Measurements from ENCODE around the gene CDC37.
A peak's percentile ranks its signal among the peaks of the same experiment; 100 is the strongest.
"Not testable (repeated sequence)": the region's sequence is repeated elsewhere in the genome, so short reads cannot be mapped to it uniquely, and the experiment has no call there.

CDC37 gene

DNA sequence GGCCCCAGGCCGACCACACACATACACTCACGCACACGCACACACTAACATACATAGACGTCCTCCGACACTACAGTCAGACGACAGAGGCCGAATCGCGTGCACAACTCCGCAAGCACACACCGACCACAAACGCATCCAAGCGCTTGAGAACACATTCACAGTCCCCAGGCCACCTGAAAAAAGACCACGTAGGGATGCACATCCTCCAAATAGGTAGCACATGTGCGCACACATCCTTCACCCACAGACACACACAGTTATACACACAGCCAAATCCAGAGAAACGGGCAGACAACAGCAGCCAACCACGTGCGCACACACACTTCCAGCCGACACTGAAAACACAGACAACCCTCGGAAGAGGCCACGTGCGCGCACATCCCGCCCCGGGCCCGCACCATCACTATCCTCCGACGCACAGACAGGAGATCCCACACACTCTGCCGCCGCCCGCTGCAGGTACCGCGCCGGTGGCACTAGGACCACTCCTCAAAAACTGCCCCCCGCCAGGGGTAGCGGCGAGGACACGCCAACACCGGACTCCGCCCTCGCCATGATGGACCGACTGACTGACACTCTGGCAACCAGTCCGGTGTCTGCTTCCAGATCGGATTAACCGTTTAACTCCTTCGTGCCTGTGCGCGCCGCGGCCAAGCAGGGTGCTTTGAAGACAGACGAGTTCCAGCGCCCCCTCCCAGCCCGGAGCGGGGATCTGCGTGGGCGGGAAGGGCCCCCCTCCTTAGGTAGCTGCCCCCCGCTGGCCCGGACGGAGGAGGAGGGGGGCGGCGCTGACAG is 16.5 kb upstream of the CDC37 start:
- peak; percentile 60 for DNase-seq

GRCh38 chr19:10419200-10419645 is 15.9 kb upstream of the CDC37 start:
- DNase-seq = no peak

DNA sequence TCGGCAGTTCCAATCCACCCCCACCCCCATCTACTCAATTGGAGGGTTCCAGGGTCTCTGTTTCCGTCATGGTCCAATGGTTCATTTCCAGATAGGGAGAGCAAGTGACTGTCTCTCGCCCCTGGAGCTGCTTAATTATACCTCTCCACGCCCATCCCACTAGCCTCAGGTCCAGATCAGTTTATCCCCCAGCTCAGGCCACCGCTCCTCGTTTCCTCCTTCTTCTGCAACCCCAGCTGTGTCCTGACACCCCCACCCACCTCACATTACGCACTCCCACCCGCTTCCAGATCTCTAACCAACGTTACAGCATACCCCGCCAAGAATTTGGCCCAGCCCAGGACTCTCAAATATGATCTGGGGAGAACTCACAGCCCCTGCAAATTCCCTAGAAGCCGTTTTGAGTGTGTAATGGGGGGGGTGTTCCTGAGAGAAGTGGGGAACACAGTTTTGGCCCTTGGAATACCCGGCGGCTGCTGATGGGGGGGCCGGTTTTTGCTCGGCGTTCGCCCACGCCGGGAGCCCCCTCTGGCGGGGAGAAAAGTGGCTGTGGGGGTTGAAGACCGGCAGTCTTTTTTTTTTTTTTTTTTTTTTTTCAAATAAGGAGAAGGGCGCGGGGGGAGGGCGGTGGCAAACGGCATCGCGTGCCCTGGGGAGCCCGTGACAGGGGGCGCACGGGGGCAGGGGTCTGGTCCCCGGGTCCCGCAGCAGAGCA is 15.3 kb upstream of the CDC37 start:
- no peak for DNase-seq

DNA sequence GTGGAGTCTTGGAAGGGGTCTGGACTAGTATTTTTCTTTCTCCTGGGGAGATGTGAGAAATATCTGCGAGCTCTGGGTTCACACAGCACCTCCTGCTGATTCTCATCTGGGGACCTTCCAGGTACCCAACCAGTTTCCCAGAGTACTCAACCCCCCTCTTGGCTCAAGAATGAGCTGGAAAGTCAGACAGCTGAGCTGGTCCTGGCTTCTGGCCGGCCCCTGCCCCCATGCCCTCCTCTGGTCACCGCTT is 14.8 kb upstream of the CDC37 start:
- no peak for DNase-seq

- DNase-seq = no peak
Observed at GRCh38 chr19:10417541-10418234, 14.3 kb upstream of the CDC37 start.

GRCh38 chr19:10416380-10417257 is 13.3 kb upstream of the CDC37 start:
- DNase-seq = peak; percentile 96

- DNase-seq = no peak
Observed at GRCh38 chr19:10416083-10416379, 12.7 kb upstream of the CDC37 start.

- DNase-seq = peak; percentile 89
Observed at GRCh38 chr19:10412257-10412977, 9.1 kb upstream of the CDC37 start.

DNA sequence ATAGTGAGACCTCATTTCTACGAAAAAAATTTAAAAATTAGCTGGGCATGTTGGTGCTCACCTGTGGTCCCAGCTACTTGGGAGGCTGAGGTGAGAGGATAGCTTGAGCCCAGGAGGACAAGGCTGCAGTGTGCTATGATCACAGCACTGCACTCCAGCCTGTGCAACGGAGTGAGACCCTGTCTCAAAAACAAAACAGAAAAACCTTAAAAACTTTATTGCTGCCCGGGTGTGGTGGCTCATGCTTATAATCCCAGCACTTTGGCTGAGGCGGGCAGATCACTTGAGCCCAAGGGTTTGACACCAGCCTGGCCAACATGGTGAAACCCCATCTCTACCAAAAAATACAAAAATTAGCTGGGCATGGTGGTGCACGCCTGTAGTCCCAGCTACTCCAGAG is 7.9 kb upstream of the CDC37 start:
- not testable (repeated sequence) for DNase-seq

DNA sequence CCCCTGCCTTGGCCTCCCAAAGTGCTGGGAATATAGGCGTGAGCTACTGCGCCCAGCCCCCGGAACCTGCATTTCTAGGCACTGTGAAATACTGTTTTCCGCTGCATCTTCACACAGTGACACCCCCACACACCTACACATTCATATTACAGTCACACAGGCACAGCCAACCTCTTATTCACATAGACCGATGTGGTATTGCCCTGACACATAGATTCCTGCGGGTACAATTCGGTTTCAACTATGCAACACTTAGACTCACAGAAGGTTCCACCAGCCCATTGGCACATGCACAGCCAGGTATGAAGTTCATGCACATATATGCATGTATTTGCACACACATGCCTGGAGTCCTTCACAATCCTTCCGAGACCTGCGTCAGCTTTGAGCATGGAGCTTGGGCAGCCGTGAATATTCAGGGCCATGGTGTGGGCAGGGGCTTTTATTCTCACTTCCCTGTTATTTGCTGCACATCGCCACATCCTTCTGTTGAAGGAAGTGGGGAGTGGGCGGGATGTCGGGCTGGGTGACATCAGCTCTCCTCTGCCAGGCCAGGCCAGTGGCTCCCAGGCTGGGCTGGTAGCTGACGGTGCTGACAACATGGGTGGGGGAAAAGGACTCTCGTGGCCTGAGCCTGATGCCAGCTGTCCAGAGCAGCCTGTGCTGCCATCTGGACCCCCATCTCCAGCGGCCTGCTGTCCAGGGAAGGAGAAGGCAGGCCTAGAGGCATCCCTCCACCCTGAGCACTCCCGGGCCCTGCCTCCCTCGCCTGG is 5.4 kb upstream of the CDC37 start:
- peak; percentile 85 for DNase-seq

DNA sequence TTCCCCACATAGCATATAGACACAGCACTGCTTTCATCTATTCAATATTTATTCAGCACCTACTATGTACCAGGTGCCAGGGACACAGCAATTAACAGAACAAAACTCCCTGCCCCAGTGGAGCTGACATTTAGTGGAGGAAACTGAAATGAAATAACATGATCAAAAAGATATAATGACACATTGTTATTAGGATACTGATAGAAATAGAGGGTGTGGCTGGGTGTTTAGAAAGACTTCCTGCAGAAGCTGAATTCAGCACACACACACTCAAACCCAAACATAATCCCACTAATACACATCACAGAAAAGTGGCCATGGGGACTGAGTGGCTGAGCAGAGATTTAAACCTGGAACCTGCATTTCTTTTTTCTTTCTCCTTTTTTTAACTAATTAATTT is 3.8 kb upstream of the CDC37 start:
- no peak for DNase-seq

- DNase-seq = no peak
Observed at GRCh38 chr19:10406191-10406590, 2.8 kb upstream of the CDC37 start.

DNA sequence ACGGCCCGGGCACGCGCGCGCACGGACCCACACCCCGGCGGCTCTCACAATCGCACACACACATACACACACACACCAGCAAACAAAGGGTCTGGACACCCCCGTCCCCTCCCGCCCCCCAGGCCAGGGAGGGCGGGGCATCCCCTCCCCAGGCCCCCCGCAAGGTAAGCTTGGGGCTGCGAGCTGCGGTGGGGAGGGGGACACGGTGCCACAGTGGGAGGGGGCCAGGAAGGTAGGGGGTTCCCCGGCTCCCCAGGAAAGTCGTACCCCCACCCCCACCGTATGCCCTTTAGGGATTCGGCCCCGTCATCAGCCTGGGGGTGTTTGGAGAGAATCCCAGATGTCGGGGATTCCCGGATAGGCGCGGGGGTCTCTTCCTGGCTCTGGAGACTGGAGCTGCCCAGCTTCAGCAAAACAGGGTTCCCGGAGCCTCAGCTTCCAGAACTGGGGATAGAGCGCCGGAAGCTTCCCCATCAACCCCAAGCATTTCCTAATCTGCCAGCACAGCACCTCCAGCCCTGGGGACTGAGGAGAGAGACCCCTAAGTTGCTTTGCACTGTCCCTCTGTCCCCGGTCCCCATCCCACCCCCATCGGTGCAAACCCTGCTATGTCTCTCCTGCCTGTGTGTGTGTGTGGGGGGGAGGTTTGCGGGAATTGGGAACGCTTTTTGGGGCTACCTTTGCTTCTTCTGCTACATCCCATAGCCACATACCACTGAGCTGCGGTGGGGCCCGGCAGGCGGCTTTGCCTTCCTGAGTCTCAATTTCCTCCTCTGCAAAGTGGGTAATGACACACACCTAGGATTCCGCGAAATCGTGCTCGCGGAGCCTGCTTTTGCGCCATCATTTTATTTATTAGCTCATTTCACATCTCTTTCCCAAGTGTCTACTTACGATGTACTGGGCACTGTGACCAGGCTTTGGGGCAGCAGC is 1.8 kb upstream of the CDC37 start:
- peak; percentile 77 for DNase-seq

DNA sequence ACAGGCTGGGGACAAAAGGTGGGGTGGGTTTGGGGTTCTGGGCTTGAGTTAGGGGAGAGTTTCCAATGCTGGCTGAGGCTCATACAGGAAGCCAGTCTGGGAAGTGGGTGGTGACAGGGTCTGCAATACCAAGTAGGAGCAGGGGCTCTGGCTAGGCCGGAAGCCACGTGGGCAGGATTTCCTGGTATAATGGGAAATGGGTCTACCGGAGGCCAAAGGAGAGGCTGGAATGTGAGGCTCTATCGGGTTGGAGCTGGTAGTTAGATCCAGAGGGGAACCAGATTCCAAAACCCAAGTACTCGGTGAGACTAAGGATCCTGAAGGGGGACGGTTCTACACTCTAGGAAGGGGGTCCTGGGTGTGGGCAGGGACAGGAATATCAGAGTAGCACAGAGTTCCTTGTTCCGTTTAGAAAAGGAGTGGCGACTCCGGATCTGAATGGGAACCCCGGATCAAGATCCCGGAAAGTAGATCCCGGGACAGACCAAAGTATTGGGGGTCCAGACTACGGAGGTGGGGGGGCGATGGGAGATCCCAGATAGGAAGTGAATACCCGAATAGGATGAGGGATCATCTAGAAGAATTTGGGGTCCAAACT is 802 bp downstream of the CDC37 start:
- no peak for DNase-seq

GRCh38 chr19:10399878-10400277 is 3.5 kb downstream of the CDC37 start:
- DNase-seq = no peak

- not testable (repeated sequence) for DNase-seq
Observed at GRCh38 chr19:10399340-10399739, 4.0 kb downstream of the CDC37 start.

DNA sequence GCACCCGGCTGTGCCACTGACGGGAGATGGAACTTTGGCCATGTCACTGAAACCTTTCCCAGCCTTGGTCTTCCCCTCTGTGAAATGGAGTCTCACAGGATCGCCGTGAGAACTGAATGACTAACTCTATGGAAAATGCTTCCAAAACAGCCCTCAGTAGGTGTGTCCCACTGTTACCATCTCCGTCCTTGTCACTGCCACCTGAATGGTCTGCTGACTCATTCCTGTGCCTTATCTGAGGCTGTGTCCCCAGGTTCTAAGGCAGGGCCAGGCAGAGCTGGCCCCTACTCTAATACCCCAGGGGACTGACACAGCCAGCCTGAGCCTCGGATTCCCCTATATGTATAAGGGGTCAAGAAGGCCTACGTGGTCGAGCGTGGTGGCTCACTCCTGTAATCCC is 4.5 kb downstream of the CDC37 start:
- DNase-seq = no peak

DNA sequence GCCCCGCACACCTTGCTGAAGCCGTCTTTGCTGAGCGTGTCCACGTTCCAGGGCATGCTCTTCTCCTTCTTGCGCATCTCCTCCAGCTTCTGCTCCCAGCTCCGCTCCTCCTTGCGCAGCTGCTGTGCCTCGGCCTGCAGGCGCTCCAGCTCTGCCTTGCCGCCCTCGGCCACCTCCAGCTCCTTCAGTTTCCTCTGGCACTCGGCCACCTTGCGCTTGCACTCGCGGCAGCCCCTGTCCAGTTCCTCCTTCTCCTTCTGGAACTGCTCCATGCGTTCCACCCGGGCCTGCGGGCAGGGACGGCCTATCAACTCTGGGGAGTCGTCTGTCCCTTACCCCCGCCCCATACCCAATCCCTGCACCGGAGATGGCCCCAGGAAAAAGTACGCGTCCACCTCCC is 7.4 kb downstream of the CDC37 start:
- DNase-seq = no peak

DNA sequence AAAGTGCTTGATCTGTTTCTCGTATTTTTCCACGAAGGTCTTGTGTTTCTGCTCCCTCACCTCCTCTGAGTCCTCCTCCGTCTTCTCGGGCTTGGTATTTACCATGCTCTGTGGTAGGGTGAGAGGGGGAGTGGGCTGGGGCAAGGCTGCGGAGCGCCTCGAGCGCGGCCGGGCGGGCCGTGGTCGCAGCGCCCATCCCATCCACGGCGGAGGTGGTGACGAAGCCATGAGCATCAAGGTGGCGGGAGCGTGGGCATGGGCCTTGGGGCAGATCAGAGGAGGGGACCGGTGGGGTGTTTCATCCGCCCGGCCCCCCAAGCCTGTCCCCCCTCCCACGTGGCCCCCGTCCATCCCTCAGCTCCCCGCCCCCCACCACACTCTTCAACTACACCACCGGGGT is 7.9 kb downstream of the CDC37 start:
- DNase-seq = no peak

DNA sequence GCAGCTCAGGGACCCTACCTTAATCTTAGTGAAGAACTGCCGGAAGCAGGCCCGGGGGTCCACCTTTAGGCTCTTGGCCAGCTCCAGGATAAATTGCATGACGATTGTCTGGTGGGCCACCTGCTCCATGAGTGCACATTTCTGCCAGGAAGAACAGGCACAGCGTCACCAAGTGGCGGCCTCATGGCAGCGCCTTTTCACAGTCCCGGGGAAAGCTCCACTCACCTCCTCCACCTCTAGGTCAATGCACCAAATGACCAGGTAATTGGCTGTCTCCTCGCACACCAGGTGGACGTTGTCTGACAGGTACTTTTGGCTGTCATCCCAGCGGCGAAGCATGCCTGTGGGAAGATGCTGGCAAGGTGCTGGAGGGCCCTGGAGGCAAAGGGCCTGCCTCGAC is 8.3 kb downstream of the CDC37 start:
- no peak for DNase-seq

Data from activated CD4-positive, alpha-beta T cell treated with anti-CD3 and anti-CD28 coated beads, Interleukin-10, Interleukin-2, amounts not matched to agents 100 ng/mL and 50 ng/mL, durations not matched to agents 16 hours and 8 hours (primary cell).